Nephron (organoid): ENCODE data around the gene ADCY9.

Experiments
- H3K27ac Mint-ChIP-seq, 3 experiments: 2 replicates each; pipeline ENCODE4 v1.8.0; 2020; ENCODE audit warnings: mixed read lengths in 3 of 3, mild to moderate bottlenecking in 2 of 3, moderate library complexity in 1 of 3
- H3K27me3 Mint-ChIP-seq: 2 replicates; pipeline ENCODE4 v1.8.0; 2021; ENCODE audit warnings: low read depth, mild to moderate bottlenecking, moderate library complexity, mixed read lengths
- H3K36me3 Mint-ChIP-seq: 2 replicates; pipeline ENCODE4 v1.8.0; 2020; ENCODE audit warnings: low read depth, mixed read lengths
- H3K4me1 Mint-ChIP-seq: 2 replicates; pipeline ENCODE4 v1.8.0; 2020; ENCODE audit warnings: mixed read lengths
- H3K4me3 Mint-ChIP-seq, 3 experiments: 2 replicates each; pipeline ENCODE4 v1.8.0; 2020; ENCODE audit warnings: mild to moderate bottlenecking in 3 of 3, mixed read lengths in 3 of 3, moderate library complexity in 2 of 3
- H3K9me3 Mint-ChIP-seq: 2 replicates; pipeline ENCODE4 v1.8.0; 2020; ENCODE audit warnings: mixed read lengths
- TF ChIP-seq, protein P1 (sequence below), 3 experiments: fragments of 200-600 bp; sonication (generic); IDR thresholded peaks; one replicate each; pipeline ENCODE4 v1.5.0; 2021; ENCODE audit warnings: antibody characterized with exemption in 3 of 3; ENCODE audit not compliant: unreplicated experiment in 3 of 3

ADCY9 gene

DNA sequence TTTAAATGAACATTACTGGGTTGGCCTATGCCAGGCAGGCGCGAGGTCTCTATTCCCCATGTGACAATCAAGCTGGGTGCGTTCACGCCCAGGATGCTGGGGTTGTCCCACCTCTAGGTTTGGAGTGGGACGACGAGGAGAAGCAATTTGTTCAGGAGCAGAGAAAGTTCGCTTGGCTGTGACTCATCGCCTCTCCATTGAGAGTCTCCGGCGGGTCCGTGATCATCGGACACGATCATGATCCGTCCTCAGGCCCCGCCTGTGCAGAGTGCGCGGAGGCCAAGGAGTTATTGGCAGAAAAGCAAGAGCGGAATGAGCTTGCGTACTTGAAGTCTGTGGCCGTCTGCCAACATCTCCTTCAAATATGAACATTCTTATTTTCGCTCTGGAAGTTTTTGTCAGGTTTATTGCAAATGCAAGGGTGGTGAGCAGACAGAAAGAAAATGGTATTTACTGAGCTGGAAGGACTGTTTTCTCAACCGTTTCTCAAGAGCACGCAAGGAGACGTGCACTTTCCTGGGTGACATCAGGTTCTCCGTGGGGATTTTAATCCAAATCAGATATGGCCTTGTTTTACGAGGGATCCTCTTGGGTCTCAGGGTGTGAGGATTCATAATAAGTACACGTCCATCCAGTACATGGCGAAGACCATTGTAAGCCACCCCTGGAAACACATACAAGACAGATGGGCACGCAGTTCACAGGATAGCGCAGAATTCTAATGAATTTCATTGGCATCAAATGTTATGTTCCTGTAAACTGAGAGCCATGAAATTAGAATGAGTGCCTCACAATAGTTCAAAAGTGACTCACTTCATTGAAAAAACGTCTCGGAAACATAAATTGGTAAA is 165.7 kb downstream of the ADCY9 start:
- Mint-ChIP-seq H3K4me3 (peak overlapping the region; percentile 12 to 84 (median 67)), H3K36me3 (no peaks in the 10 kb centered on the region), H3K4me1 (peaks cover 68% of the 10 kb centered on the region), H3K9me3 (no peaks in the 10 kb centered on the region), H3K27me3 (peaks cover 8% of the 10 kb centered on the region), H3K27ac (peak overlapping the region; percentile 98 to 99 (median 98))
- TF ChIP-seq, protein P1, sequence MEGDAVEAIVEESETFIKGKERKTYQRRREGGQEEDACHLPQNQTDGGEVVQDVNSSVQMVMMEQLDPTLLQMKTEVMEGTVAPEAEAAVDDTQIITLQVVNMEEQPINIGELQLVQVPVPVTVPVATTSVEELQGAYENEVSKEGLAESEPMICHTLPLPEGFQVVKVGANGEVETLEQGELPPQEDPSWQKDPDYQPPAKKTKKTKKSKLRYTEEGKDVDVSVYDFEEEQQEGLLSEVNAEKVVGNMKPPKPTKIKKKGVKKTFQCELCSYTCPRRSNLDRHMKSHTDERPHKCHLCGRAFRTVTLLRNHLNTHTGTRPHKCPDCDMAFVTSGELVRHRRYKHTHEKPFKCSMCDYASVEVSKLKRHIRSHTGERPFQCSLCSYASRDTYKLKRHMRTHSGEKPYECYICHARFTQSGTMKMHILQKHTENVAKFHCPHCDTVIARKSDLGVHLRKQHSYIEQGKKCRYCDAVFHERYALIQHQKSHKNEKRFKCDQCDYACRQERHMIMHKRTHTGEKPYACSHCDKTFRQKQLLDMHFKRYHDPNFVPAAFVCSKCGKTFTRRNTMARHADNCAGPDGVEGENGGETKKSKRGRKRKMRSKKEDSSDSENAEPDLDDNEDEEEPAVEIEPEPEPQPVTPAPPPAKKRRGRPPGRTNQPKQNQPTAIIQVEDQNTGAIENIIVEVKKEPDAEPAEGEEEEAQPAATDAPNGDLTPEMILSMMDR (IDR thresholded peaks at IDR 0.05; ENCODE audit: unreplicated experiment in 3 of 3): no peak

DNA sequence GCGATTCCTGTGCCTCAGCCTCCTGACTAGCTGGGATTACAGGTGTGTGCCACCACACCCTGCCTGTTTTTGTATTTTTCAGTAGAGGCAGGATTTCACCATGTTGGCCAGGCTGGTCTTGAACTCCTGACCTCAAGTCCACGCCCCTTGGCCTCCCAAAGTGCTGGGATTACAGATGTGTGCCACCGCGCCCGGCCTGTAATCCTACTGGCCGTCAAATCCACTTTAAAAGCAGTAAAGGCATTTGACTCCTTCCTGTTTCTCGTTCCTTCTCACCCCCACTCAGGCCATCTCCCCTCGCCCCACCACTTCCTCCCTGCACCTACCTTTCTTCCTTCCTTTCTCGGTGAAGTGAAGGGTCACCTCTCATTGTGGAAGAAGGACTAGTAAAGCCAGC is 166.3 kb downstream of the ADCY9 start:
- Mint-ChIP-seq H3K27me3 (peaks cover 8% of the 10 kb centered on the region), H3K4me3 (peak overlapping the region in 2 of 3 experiments; percentile 67 to 84), H3K4me1 (peaks cover 68% of the 10 kb centered on the region)

GRCh38 chr16:3949287-3949686 is 167.0 kb downstream of the ADCY9 start:
- no peaks in the 10 kb centered on the region for H3K9me3 Mint-ChIP-seq
- peak overlapping the region in 2 of 3 experiments; percentile 56 to 79 for H3K4me3 Mint-ChIP-seq
- peaks cover 6% of the 10 kb centered on the region for H3K27me3 Mint-ChIP-seq
- H3K27ac Mint-ChIP-seq: peak overlapping the region; percentile 89 to 97 (median 93)
- TF ChIP-seq, protein P1 (IDR thresholded peaks at IDR 0.05; ENCODE audit: unreplicated experiment in 3 of 3): no peak
- peaks cover 66% of the 10 kb centered on the region for H3K4me1 Mint-ChIP-seq
- no peaks in the 10 kb centered on the region for H3K36me3 Mint-ChIP-seq

More for the DNA sequence above, 166.3 kb downstream of the ADCY9 start:
- TF ChIP-seq, protein P1 (IDR thresholded peaks at IDR 0.05; ENCODE audit: unreplicated experiment in 3 of 3): no peak
- Mint-ChIP-seq H3K27ac (peak overlapping the region; percentile 98 to 99 (median 98)), H3K36me3 (no peaks in the 10 kb centered on the region), H3K9me3 (no peaks in the 10 kb centered on the region)

DNA sequence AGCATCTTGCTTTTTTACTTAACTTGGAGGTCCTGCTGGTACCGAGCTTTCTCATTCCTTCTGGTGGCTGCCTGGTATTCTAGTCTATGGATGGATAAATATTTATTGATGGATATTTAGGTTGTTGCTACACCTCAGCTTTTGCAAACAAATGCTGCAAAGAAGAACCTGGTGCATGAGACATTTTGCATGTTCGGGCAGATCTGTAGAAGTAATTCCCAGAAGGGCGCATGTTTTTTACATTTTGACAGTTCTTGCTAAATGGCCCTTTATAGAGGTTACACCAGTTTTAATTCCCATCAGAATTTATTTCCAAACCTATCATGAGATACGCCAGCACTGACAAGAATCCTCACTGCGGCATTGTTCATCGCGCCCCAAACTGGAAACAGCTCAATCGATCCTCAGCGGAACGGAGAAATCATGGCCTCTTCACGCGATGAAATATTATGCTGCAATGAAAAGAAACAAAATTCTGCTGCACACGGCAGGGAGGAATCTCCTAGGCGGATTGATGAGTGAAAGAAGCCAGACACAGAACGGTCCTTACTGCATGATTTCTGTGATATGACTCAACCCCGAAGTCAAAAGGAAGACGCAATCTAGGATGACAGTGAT is 167.8 kb downstream of the ADCY9 start:
- H3K36me3 Mint-ChIP-seq: no peaks in the 10 kb centered on the region
- peaks cover under 1% of the 10 kb centered on the region for H3K9me3 Mint-ChIP-seq
- peak overlapping the region in 2 of 3 experiments; percentile 56 to 79 for H3K4me3 Mint-ChIP-seq
- TF ChIP-seq, protein P1 (IDR thresholded peaks at IDR 0.05; ENCODE audit: unreplicated experiment in 3 of 3): no peak
- H3K27ac Mint-ChIP-seq: peak overlapping the region; percentile 89 to 97 (median 93)
- peaks cover 60% of the 10 kb centered on the region for H3K4me1 Mint-ChIP-seq
- H3K27me3 Mint-ChIP-seq: peaks cover 8% of the 10 kb centered on the region

DNA sequence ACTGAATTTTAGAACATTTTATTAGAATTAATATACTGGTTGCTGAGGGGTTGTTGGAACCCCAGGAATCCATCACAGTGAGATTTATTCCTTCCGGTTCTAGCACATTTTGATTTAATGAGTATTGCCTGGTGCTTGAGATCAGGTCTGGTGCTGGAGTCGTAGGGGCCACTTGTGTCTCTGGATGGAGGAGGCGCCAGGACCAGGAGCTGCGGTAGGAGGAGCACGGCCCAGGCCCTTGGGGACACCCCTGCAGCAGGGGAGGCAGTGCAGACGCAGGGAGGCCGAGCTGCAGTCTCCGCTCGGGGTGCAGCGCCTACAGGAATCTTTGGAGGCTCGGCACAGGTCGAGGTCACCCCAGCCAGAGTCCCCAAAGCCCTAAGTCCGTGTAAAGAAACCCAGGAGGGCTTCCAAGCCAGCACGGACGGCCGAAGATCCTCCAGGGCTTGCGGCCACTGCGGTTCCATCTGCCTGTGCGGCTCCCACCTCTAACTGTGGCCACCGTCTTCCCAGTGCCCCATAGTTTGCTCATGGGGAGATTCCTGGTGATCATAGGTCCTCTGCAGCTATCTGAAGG is 169.6 kb downstream of the ADCY9 start:
- peaks cover 47% of the 10 kb centered on the region for H3K4me1 Mint-ChIP-seq
- no peak overlapping the region for H3K4me3 Mint-ChIP-seq
- H3K9me3 Mint-ChIP-seq: peaks cover 9% of the 10 kb centered on the region
- H3K27me3 Mint-ChIP-seq: peaks cover 8% of the 10 kb centered on the region
- H3K36me3 Mint-ChIP-seq: no peaks in the 10 kb centered on the region
- TF ChIP-seq, protein P1 (IDR thresholded peaks at IDR 0.05; ENCODE audit: unreplicated experiment in 3 of 3): no peak
- H3K27ac Mint-ChIP-seq: peak overlapping the region; percentile 71 to 87 (median 74)
